Common myeloid progenitor, CD34-positive (primary cell): ENCODE data around the gene ACAP1.

Experiments
- CTCF ChIA-PET: fragments of 350-600 bp; sonication (Branson Sonifier 250); formaldehyde crosslinking; loops from one replicate; lab custom pipeline; 2021; ENCODE audit warnings: antibody characterized with exemption; lab: Charles Lee
- POLR2A ChIA-PET: fragments of 350-600 bp; sonication (Branson Sonifier 250); formaldehyde crosslinking; loops from one replicate; lab custom pipeline; 2021; ENCODE audit warnings: antibody characterized with exemption; lab: Charles Lee
- DNase-seq, 3 donors: peaks; one replicate each; pipeline versions ENCODE4 v3.0.0 to v3.0.0-alpha.2; 2013
- H3K27ac ChIP-seq, 2 experiments: 1 replicate in 1 of 2; 2 replicates in 1 of 2; pipeline ENCODE4 v1.7.0; 2013; ENCODE audit warnings: inconsistent platforms in 2 of 2, low read length in 2 of 2, mild to moderate bottlenecking in 2 of 2, low read depth in 1 of 2, moderate library complexity in 1 of 2; ENCODE audit not compliant: severe bottlenecking in 2 of 2, insufficient read depth in 1 of 2, poor library complexity in 1 of 2
- H3K27me3 ChIP-seq, 5 experiments: replicated peaks in 2 of 5; 1 replicate in 3 of 5; 2 replicates in 2 of 5; pipeline versions ENCODE4 v1.6.1 to v1.7.0; 2013; ENCODE audit warnings: low read length in 4 of 5, mild to moderate bottlenecking in 2 of 5, moderate library complexity in 2 of 5, inconsistent platforms in 1 of 5; ENCODE audit not compliant: insufficient read depth in 5 of 5, control insufficient read depth in 4 of 5
- H3K36me3 ChIP-seq, 4 experiments: 1 replicate in 2 of 4; 2 replicates in 2 of 4; pipeline versions ENCODE4 v1.6.1 to v1.7.0; 2013; ENCODE audit warnings: low read length in 3 of 4, control low read depth in 1 of 4, mild to moderate bottlenecking in 1 of 4; ENCODE audit not compliant: control insufficient read depth in 4 of 4, insufficient read depth in 4 of 4
- H3K4me1 ChIP-seq, 4 experiments: 1 replicate in 3 of 4; 2 replicates in 1 of 4; pipeline versions ENCODE4 v1.6.1 to v1.7.1; 2013; ENCODE audit warnings: low read length in 3 of 4, mild to moderate bottlenecking in 3 of 4, control low read depth in 1 of 4, inconsistent platforms in 1 of 4, moderate library complexity in 1 of 4; ENCODE audit not compliant: control insufficient read depth in 4 of 4, insufficient read depth in 4 of 4; ENCODE audit errors: control extremely low read depth in 1 of 4
- H3K4me3 ChIP-seq, 7 experiments: 1 replicate in 4 of 7; 2 replicates in 3 of 7; pipeline versions ENCODE4 v1.5.1 to v1.7.0; 2013; ENCODE audit warnings: mild to moderate bottlenecking in 7 of 7, low read length in 6 of 7, moderate library complexity in 6 of 7, inconsistent platforms in 2 of 7, low read depth in 2 of 7, control low read depth in 1 of 7; ENCODE audit not compliant: insufficient read depth in 4 of 7, control insufficient read depth in 1 of 7; ENCODE audit errors: extremely low read depth in 1 of 7
- H3K9me3 ChIP-seq, 5 experiments: 1 replicate in 4 of 5; 2 replicates in 1 of 5; pipeline versions ENCODE4 v1.6.1 to v1.7.1; 2013; ENCODE audit warnings: low read length in 4 of 5, mild to moderate bottlenecking in 2 of 5, inconsistent platforms in 1 of 5, low read depth in 1 of 5, moderate library complexity in 1 of 5; ENCODE audit not compliant: control insufficient read depth in 4 of 5, insufficient read depth in 2 of 5; ENCODE audit errors: control extremely low read depth in 1 of 5
- WGBS: methylation state at CpG from one replicate; pipeline ENCODE4 v1.1.5; 2013; ENCODE audit not compliant: insufficient coverage; 5-methylcytosine and 5-hydroxymethylcytosine counted together

Gene ACAP1

GRCh38 chr17:7311110-7311705 lies 25.1 kb upstream of the ACAP1 start:
- no peak overlapping the region for H3K4me3 ChIP-seq
- H3K9me3 ChIP-seq = no peaks in the 10 kb centered on the region
- peak overlapping the region in 1 of 2 experiments; percentile 35 for H3K27ac ChIP-seq
- peaks cover 16 to 53% (median 39%) of the 10 kb centered on the region in 4 experiments for H3K4me1 ChIP-seq
- WGBS = 98% methylated on average over 7 of the region's 7 CpGs
- H3K27me3 ChIP-seq = no peaks in the 10 kb centered on the region
- CTCF ChIA-PET = interaction anchor here (0.6 to 2.3 kb wide), 4 partner anchors 8 to 95 kb away, joined by 3 to 8 read pairs (median 4); partner anchors contain the start of gene ACAP1
- peaks cover 17 to 50% (median 40%) of the 10 kb centered on the region in 4 experiments for H3K36me3 ChIP-seq
- POLR2A ChIA-PET = no interaction called here
- no peak for DNase-seq

- ChIA-PET POLR2A (interaction anchor here (1.0 kb wide), 1 partner anchor 24 kb away, joined by 3 read pairs; the partner anchor contains the start of gene ACAP1), CTCF (interaction anchor here (0.8 to 2.5 kb wide), 6 partner anchors 11 to 38 kb away, joined by 3 to 8 read pairs (median 4); no protein-coding TSS in a partner anchor)
- Histone ChIP-seq H3K9me3 (no peaks in the 10 kb centered on the region), H3K4me3 (no peak overlapping the region), H3K4me1 (peaks cover 16 to 51% (median 37%) of the 10 kb centered on the region in 4 experiments), H3K27me3 (no peaks in the 10 kb centered on the region), H3K27ac (no peak overlapping the region), H3K36me3 (peaks cover 17 to 56% (median 49%) of the 10 kb centered on the region in 4 experiments)
- no peak for DNase-seq
- WGBS = 33% methylated on average over 1 of the region's 7 CpGs
Measured at GRCh38 chr17:7312432-7313087, 23.8 kb upstream of the ACAP1 start.

GRCh38 chr17:7313088-7313889 lies 23.0 kb upstream of the ACAP1 start:
- Histone ChIP-seq H3K4me3 (peak overlapping the region in 1 of 7 experiments; percentile 74), H3K27me3 (no peaks in the 10 kb centered on the region), H3K9me3 (no peaks in the 10 kb centered on the region), H3K36me3 (peaks cover 20 to 63% (median 55%) of the 10 kb centered on the region in 4 experiments), H3K4me1 (peaks cover 16 to 51% (median 37%) of the 10 kb centered on the region in 4 experiments), H3K27ac (no peak overlapping the region)
- ChIA-PET CTCF (interaction anchor here (0.8 to 2.5 kb wide), 10 partner anchors 9 to 38 kb away, joined by 3 to 11 read pairs (median 4); no protein-coding TSS in a partner anchor), POLR2A (interaction anchor here (0.5 to 1.2 kb wide), 3 partner anchors 23 to 190 kb away, joined by 3 to 6 read pairs (median 6); partner anchors contain the start of genes ACAP1 and TMEM256)
- DNase-seq = peak in 2 of 3 donors; percentile 42 to 47
- WGBS = 95% methylated on average over 6 of the region's 7 CpGs

- ChIA-PET CTCF (interaction anchor here (0.8 to 2.5 kb wide), 8 partner anchors 8 to 72 kb away, joined by 3 to 11 read pairs (median 4); no protein-coding TSS in a partner anchor), POLR2A (interaction anchor here (0.5 to 1.2 kb wide), 3 partner anchors 22 to 189 kb away, joined by 3 to 6 read pairs (median 6); partner anchors contain the start of genes ACAP1 and TMEM256)
- peaks cover 24 to 71% (median 62%) of the 10 kb centered on the region in 4 experiments for H3K36me3 ChIP-seq
Measured at GRCh38 chr17:7313890-7314718, 22.2 kb upstream of the ACAP1 start.

GRCh38 chr17:7314719-7315569 lies 21.4 kb upstream of the ACAP1 start, which contains the start of gene GPS2:
Gene GPS2, minus strand, starts transcription at chr17:7315360. Its CDS starts 308 bp downstream, at chr17:7315052.
- WGBS = under 1% methylated on average over 86 of the region's 95 CpGs
- peak within 1 kb of the TSS; percentile 53 to 92 (median 74) for H3K4me3 ChIP-seq
- CTCF ChIA-PET = interaction anchor here (1.1 to 2.5 kb wide), 7 partner anchors 10 to 94 kb away, joined by 3 to 11 read pairs (median 4); partner anchors contain the start of gene TMEM95
- peak within 1 kb of the TSS; percentile 62 to 79 for H3K27ac ChIP-seq
- peak; percentile 87 to 94 (median 92) for DNase-seq
- H3K36me3 ChIP-seq = peaks cover 21 to 66% (median 56%) of the 10 kb centered on the region in 4 experiments
- peaks cover 10 to 41% (median 25%) of the 10 kb centered on the region in 4 experiments for H3K4me1 ChIP-seq
- no peaks in the 10 kb centered on the region for H3K27me3 ChIP-seq
- no peaks in the 10 kb centered on the region for H3K9me3 ChIP-seq
- POLR2A ChIA-PET = interaction anchor here (0.6 kb wide), 1 partner anchor 153 kb away, joined by 3 read pairs; no protein-coding TSS in a partner anchor

More at GRCh38 chr17:7313890-7314718, 22.2 kb upstream of the ACAP1 start:
- Histone ChIP-seq H3K27ac (peak overlapping the region; percentile 62 to 79), H3K9me3 (no peaks in the 10 kb centered on the region), H3K4me1 (peaks cover 16 to 50% (median 33%) of the 10 kb centered on the region in 4 experiments), H3K27me3 (no peaks in the 10 kb centered on the region), H3K4me3 (peak overlapping the region; percentile 53 to 92 (median 74))
- DNase-seq = peak in 2 of 3 donors; percentile 39 to 50
- WGBS = 49% methylated on average over 7 of the region's 9 CpGs
